GM12878 (cell line): ENCODE measurements around the gene CSTPP1. TPM values are rescaled to one million over a fixed set of nuclear protein-coding genes. Genes with fewer than 3 reads are reported as not detected.

Experiments
- BHLHE40 ChIP-seq, 2 experiments: fragments of 450-650 bp in 1 of 2; IDR thresholded peaks; 2 replicates each; pipeline ENCODE4 v1.6.1; 2011 to 2017; ENCODE audit warnings: low read depth in 2 of 2, borderline replicate concordance in 1 of 2, improper control_type of control experiment in 1 of 2, low read length in 1 of 2, mild to moderate bottlenecking in 1 of 2
- CBFB ChIP-seq: IDR thresholded peaks from 2 replicates; pipeline ENCODE4 v1.6.1; 2016; ENCODE audit warnings: antibody characterized with exemption, low read depth
- EED ChIP-seq: sonication (generic); IDR thresholded peaks from 2 replicates; pipeline ENCODE4 v1.6.1; 2016; ENCODE audit warnings: antibody characterized with exemption, low read depth
- FOXK2 ChIP-seq: fragments of 450-650 bp; IDR thresholded peaks from 2 replicates; pipeline ENCODE4 v1.6.1; 2017; ENCODE audit warnings: mild to moderate bottlenecking, moderate library complexity
- HCFC1 ChIP-seq: fragments of 150-350 bp; IDR thresholded peaks from 2 replicates; pipeline ENCODE4 v1.6.1; 2014; ENCODE audit warnings: low read length
- POLR2A ChIP-seq: IDR thresholded peaks from 2 replicates; pipeline ENCODE4 v1.6.1; 2011; ENCODE audit warnings: low read depth, mild to moderate bottlenecking, low read length
- RBBP5 ChIP-seq: fragments of 200-600 bp; sonication (generic); conservative IDR thresholded peaks from 2 replicates; pipeline ENCODE4 v1.6.1; 2016
- SREBF1 ChIP-seq: IDR thresholded peaks from 2 replicates; pipeline ENCODE4 v1.6.1; 2012; ENCODE audit warnings: mild to moderate bottlenecking, low read length
- STAT1 ChIP-seq: fragments of 450-650 bp; conservative IDR thresholded peaks from 2 replicates; pipeline ENCODE4 v1.6.1; 2014; ENCODE audit warnings: antibody characterized with exemption, mild to moderate bottlenecking
- TCF3 ChIP-seq: IDR thresholded peaks from 2 replicates; pipeline ENCODE4 v1.6.1; 2012; ENCODE audit warnings: low read depth, mild to moderate bottlenecking, low read length, borderline replicate concordance; ENCODE audit not compliant: insufficient read depth
- TCF7 ChIP-seq: IDR thresholded peaks from 2 replicates; pipeline ENCODE4 v1.6.1; 2014; ENCODE audit warnings: antibody characterized with exemption, borderline replicate concordance
- ZSCAN29 ChIP-seq: fragments of 450-650 bp; IDR thresholded peaks from 2 replicates; pipeline ENCODE4 v1.6.1; 2017; ENCODE audit warnings: mild to moderate bottlenecking, moderate library complexity
- polyA plus RNA-seq, 11 experiments: library from polyadenylated mRNA; depleted of rRNA in 4 of 11; unstranded in 6 of 11; stranded (reverse) in 5 of 11; fragments of >200 nt; fragmentation: Nextera tagmentation in 4 of 11; fragmentation: Illumina TruSeq in 1 of 11; extraction: Ambion mirVana in 4 of 11; extraction: Trizol in 1 of 11; gene quantifications; 1 replicate in 1 of 11; 2 replicates in 10 of 11; pipeline versions ENCODE4 v1.2.1 to v1.2.3, GENCODE V29; 2011 to 2016; ENCODE audit warnings: inconsistent platforms in 2 of 11, missing spikeins in 2 of 11, low read depth in 1 of 11
- total RNA-seq, 4 experiments: library from RNA; depleted of rRNA in 3 of 4; stranded (reverse); fragments of >200 nt in 3 of 4; fragmentation: Illumina TruSeq in 1 of 4; extraction: Trizol in 1 of 4; gene quantifications; 2 replicates each; pipeline versions ENCODE4 v1.2.1 to v1.2.3, GENCODE V29; 2013 to 2021
- TF ChIP-seq, protein P1 (sequence below): fragments of 450-650 bp; IDR thresholded peaks from 2 replicates; pipeline ENCODE4 v1.6.1; 2017; ENCODE audit warnings: low read depth, mild to moderate bottlenecking, moderate library complexity
- TF ChIP-seq, protein P2 (sequence below): IDR thresholded peaks from 2 replicates; pipeline ENCODE4 v1.6.1; 2012; ENCODE audit warnings: low read depth, low read length, improper control_type of control experiment
- TF ChIP-seq, protein P3 (sequence below): fragments of 450-650 bp; IDR thresholded peaks from 2 replicates; pipeline ENCODE4 v1.6.1; 2017; ENCODE audit warnings: mild to moderate bottlenecking, moderate library complexity
- TF ChIP-seq, protein P4 (sequence below): fragments of 450-650 bp; formaldehyde crosslinking; IDR thresholded peaks from 2 replicates; pipeline ENCODE4 v1.4.0; 2020; ENCODE audit warnings: mild to moderate bottlenecking, moderate library complexity
- TF ChIP-seq, protein P5 (sequence below): fragments of 450-650 bp; IDR thresholded peaks from 2 replicates; pipeline ENCODE4 v1.6.1; 2017; ENCODE audit warnings: borderline replicate concordance
- TF ChIP-seq, protein P6 (sequence below): fragments of 450-650 bp; conservative IDR thresholded peaks from 2 replicates; pipeline ENCODE4 v1.6.1; 2017; ENCODE audit warnings: mild to moderate bottlenecking, moderate library complexity

CSTPP1 gene
- total and polyA plus RNA-seq, 10 of the 15 experiments (the other 5 are each of a cell fraction or from before 2014, with no cell fraction given), result 7.1 to 23.4 (median 17.5) TPM

DNA sequence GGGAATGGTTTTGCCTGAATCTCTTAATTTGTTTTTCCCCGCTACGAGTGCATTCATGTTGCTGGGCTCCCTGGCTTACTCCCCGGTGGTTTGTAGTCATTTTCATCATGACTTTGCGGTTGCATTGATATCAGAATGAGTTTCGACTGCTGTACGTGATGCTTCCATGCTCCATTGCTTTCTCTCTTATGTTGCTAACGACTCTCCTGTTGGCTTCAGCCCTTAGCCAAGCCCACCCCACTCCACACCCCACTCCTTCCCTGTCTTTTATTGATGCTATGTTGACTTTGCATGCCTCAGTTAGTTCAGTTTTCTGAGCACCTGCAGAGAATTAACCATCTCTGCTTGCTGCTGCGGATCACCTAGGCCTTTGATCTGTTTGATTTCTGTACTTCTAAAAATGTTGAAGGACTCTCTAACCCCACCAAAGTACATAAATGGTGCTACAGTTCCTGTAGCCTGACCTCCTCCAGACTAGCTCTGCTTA, 174.8 kb downstream of the CSTPP1 start (continued):
- TF ChIP-seq, protein P1, sequence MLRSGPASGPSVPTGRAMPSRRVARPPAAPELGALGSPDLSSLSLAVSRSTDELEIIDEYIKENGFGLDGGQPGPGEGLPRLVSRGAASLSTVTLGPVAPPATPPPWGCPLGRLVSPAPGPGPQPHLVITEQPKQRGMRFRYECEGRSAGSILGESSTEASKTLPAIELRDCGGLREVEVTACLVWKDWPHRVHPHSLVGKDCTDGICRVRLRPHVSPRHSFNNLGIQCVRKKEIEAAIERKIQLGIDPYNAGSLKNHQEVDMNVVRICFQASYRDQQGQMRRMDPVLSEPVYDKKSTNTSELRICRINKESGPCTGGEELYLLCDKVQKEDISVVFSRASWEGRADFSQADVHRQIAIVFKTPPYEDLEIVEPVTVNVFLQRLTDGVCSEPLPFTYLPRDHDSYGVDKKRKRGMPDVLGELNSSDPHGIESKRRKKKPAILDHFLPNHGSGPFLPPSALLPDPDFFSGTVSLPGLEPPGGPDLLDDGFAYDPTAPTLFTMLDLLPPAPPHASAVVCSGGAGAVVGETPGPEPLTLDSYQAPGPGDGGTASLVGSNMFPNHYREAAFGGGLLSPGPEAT, result peak; percentile 60
- TF ChIP-seq SREBF1 (no peak), EED (peak; percentile 91), RBBP5 (no peak), BHLHE40 (IDR thresholded peaks at IDR 0.05; ENCODE audit: borderline replicate concordance in 1 of 2, low read depth in 2 of 2, low read length in 1 of 2) (peak; percentile 68 to 71; a peak in 3 of 4 replicates), ZSCAN29 (no peak), HCFC1 (no peak), FOXK2 (no peak), STAT1 (no peak), TCF7 (peak; percentile 73), CBFB (peak; percentile 89; the same call in 1 of the 2 replicates), POLR2A (no peak), TCF3 (peak; percentile 20; the same call in 1 of the 2 replicates)
- TF ChIP-seq, protein P2, sequence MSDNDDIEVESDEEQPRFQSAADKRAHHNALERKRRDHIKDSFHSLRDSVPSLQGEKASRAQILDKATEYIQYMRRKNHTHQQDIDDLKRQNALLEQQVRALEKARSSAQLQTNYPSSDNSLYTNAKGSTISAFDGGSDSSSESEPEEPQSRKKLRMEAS, result no peak
- TF ChIP-seq, protein P3, sequence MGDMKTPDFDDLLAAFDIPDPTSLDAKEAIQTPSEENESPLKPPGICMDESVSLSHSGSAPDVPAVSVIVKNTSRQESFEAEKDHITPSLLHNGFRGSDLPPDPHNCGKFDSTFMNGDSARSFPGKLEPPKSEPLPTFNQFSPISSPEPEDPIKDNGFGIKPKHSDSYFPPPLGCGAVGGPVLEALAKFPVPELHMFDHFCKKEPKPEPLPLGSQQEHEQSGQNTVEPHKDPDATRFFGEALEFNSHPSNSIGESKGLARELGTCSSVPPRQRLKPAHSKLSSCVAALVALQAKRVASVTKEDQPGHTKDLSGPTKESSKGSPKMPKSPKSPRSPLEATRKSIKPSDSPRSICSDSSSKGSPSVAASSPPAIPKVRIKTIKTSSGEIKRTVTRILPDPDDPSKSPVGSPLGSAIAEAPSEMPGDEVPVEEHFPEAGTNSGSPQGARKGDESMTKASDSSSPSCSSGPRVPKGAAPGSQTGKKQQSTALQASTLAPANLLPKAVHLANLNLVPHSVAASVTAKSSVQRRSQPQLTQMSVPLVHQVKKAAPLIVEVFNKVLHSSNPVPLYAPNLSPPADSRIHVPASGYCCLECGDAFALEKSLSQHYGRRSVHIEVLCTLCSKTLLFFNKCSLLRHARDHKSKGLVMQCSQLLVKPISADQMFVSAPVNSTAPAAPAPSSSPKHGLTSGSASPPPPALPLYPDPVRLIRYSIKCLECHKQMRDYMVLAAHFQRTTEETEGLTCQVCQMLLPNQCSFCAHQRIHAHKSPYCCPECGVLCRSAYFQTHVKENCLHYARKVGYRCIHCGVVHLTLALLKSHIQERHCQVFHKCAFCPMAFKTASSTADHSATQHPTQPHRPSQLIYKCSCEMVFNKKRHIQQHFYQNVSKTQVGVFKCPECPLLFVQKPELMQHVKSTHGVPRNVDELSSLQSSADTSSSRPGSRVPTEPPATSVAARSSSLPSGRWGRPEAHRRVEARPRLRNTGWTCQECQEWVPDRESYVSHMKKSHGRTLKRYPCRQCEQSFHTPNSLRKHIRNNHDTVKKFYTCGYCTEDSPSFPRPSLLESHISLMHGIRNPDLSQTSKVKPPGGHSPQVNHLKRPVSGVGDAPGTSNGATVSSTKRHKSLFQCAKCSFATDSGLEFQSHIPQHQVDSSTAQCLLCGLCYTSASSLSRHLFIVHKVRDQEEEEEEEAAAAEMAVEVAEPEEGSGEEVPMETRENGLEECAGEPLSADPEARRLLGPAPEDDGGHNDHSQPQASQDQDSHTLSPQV, result no peak
- TF ChIP-seq, protein P4, sequence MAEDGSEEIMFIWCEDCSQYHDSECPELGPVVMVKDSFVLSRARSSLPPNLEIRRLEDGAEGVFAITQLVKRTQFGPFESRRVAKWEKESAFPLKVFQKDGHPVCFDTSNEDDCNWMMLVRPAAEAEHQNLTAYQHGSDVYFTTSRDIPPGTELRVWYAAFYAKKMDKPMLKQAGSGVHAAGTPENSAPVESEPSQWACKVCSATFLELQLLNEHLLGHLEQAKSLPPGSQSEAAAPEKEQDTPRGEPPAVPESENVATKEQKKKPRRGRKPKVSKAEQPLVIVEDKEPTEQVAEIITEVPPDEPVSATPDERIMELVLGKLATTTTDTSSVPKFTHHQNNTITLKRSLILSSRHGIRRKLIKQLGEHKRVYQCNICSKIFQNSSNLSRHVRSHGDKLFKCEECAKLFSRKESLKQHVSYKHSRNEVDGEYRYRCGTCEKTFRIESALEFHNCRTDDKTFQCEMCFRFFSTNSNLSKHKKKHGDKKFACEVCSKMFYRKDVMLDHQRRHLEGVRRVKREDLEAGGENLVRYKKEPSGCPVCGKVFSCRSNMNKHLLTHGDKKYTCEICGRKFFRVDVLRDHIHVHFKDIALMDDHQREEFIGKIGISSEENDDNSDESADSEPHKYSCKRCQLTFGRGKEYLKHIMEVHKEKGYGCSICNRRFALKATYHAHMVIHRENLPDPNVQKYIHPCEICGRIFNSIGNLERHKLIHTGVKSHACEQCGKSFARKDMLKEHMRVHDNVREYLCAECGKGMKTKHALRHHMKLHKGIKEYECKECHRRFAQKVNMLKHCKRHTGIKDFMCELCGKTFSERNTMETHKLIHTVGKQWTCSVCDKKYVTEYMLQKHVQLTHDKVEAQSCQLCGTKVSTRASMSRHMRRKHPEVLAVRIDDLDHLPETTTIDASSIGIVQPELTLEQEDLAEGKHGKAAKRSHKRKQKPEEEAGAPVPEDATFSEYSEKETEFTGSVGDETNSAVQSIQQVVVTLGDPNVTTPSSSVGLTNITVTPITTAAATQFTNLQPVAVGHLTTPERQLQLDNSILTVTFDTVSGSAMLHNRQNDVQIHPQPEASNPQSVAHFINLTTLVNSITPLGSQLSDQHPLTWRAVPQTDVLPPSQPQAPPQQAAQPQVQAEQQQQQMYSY, result no peak
- TF ChIP-seq, protein P5, sequence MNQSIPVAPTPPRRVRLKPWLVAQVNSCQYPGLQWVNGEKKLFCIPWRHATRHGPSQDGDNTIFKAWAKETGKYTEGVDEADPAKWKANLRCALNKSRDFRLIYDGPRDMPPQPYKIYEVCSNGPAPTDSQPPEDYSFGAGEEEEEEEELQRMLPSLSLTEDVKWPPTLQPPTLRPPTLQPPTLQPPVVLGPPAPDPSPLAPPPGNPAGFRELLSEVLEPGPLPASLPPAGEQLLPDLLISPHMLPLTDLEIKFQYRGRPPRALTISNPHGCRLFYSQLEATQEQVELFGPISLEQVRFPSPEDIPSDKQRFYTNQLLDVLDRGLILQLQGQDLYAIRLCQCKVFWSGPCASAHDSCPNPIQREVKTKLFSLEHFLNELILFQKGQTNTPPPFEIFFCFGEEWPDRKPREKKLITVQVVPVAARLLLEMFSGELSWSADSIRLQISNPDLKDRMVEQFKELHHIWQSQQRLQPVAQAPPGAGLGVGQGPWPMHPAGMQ, result no peak
- TF ChIP-seq, protein P6, sequence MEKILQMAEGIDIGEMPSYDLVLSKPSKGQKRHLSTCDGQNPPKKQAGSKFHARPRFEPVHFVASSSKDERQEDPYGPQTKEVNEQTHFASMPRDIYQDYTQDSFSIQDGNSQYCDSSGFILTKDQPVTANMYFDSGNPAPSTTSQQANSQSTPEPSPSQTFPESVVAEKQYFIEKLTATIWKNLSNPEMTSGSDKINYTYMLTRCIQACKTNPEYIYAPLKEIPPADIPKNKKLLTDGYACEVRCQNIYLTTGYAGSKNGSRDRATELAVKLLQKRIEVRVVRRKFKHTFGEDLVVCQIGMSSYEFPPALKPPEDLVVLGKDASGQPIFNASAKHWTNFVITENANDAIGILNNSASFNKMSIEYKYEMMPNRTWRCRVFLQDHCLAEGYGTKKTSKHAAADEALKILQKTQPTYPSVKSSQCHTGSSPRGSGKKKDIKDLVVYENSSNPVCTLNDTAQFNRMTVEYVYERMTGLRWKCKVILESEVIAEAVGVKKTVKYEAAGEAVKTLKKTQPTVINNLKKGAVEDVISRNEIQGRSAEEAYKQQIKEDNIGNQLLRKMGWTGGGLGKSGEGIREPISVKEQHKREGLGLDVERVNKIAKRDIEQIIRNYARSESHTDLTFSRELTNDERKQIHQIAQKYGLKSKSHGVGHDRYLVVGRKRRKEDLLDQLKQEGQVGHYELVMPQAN, result no peak
